Right lobe of liver (tissue), 6 donors: ENCODE results near the gene CHN2. TPM values are rescaled to one million over a fixed set of nuclear protein-coding genes. Genes with fewer than 3 reads are reported as not detected.
"Not testable (repeated sequence)": the region's sequence is repeated elsewhere in the genome, so short reads cannot be mapped to it uniquely, and the experiment has no call there.

Source experiments
- ATAC-seq, 4 donors: fragments of 200-7000 bp; cut with Tn5 transposase; one replicate each; pipeline ENCODE4 v1.9.1; 2020; ENCODE audit warnings: mild to moderate bottlenecking in 4 of 4, moderate library complexity in 4 of 4
- DNase-seq, 3 donors: peaks; one replicate each; pipeline ENCODE4 v3.0.0-alpha.2; 2020
- H3K27ac ChIP-seq, 3 donors: fragments of 200-600 bp; one replicate each; pipeline ENCODE4 v1.8.0; 2022
- H3K27me3 ChIP-seq, 2 donors: fragments of 200-600 bp; one replicate each; pipeline ENCODE4 v1.8.0; 2022
- H3K36me3 ChIP-seq, 4 donors: fragments of 200-600 bp; sonication (generic) in 1 of 4; one replicate each; pipeline versions ENCODE4 v1.5.1 to v1.8.0; 2017 to 2022; ENCODE audit warnings: control low read depth in 1 of 4
- H3K4me1 ChIP-seq, 4 donors: fragments of 200-600 bp; sonication (generic) in 1 of 4; one replicate each; pipeline versions ENCODE4 v1.5.1 to v1.8.0; 2017 to 2022; ENCODE audit warnings: control low read depth in 1 of 4
- H3K4me3 ChIP-seq, 3 donors: fragments of 200-600 bp; one replicate each; pipeline ENCODE4 v1.8.0; 2022
- H3K9me3 ChIP-seq, 4 donors: fragments of 200-600 bp; sonication (generic) in 1 of 4; one replicate each; pipeline versions ENCODE4 v1.5.1 to v1.8.0; 2017 to 2022; ENCODE audit warnings: control low read depth in 1 of 4
- POLR2A ChIP-seq: fragments of 450-650 bp; IDR thresholded peaks from one replicate; pipeline ENCODE4 v1.6.1; 2017; ENCODE audit warnings: antibody characterized with exemption, mild to moderate bottlenecking
- WGBS: methylation state at CpG from one replicate; pipeline ENCODE4 v1.1.6; 2018; ENCODE audit warnings: low coverage, low lambda C conversion rate; ENCODE audit not compliant: insufficient coverage; ENCODE audit errors: missing lambda C conversion rate; 5-methylcytosine and 5-hydroxymethylcytosine counted together
- intact Hi-C, 2 donors: fragments of 100-400 bp; cut with DNase I; formaldehyde crosslinking; loops; one replicate each; pipeline versions ENCODE4 v1.11.2 to v1.14.1; 2022
- total RNA-seq, 6 experiments: library from RNA; depleted of rRNA in 2 of 6; stranded (reverse); fragments of >200 nt in 2 of 6; fragmentation: NEBNext Ultra II Directional in 3 of 6; extraction: Animal tissue kit (Norgen Biotek cat#: 25700) in 3 of 6; gene quantifications; one replicate each; pipeline versions ENCODE4 v1.1.0 to v1.2.4, GENCODE V29; 2016 to 2023
- TF ChIP-seq, protein P1 (sequence below), 4 donors: fragments of 200-600 bp in 3 of 4; fragments of 450-650 bp in 1 of 4; IDR thresholded peaks; one replicate each; pipeline versions ENCODE4 v1.5.1 to v1.8.0; 2016 to 2022; ENCODE audit warnings: antibody characterized with exemption in 4 of 4, mild to moderate bottlenecking in 2 of 4
- donor health status: DM: no; HTN: yes; CAD: no.
- donor health status: DM: no; HTN: no; CAD: no.
- donor health status: DM: no; HTN: no; CAD: no.
- donor health status: DM: no; HTN: yes; CAD: no.
- donor health status: DM: no; HTN: yes; CAD: no.

CHN2 gene
- total RNA-seq, 6 experiments from 2014 or later: 20.1 to 57.7 (median 31.5) TPM

DNA sequence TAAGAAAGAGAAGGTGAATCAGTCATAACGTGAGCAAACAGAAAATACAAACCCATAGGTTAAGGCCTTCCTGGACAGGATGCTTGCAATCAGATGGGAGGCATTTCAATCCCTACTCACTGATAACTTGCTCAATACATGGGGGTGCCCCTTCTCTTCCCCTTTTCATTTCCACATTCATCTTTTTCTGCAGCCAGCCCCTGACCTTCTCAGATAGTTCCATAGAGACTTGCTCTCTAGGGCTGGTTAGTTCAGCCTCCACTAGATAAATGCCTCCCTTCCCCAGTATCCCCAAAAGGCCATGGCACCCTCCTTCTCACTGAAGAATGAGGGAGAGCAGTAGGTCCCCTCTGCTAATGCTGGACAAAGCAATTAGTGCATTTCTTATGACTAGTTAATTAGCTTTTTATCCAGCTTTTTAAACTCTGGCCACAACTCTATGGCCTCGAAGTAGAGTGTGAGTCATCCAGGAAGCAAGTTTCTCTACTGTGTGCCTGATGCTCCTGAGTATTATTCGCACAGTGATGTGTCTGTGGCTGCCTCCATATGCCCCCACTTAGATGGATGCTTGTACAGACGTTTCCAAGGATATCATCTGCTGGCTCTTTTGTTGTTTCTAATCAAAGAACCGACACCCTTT lies 12.7 kb downstream of the CHN2 start:
- no peaks in the 10 kb centered on the region for H3K36me3 ChIP-seq
- TF ChIP-seq, protein P1, sequence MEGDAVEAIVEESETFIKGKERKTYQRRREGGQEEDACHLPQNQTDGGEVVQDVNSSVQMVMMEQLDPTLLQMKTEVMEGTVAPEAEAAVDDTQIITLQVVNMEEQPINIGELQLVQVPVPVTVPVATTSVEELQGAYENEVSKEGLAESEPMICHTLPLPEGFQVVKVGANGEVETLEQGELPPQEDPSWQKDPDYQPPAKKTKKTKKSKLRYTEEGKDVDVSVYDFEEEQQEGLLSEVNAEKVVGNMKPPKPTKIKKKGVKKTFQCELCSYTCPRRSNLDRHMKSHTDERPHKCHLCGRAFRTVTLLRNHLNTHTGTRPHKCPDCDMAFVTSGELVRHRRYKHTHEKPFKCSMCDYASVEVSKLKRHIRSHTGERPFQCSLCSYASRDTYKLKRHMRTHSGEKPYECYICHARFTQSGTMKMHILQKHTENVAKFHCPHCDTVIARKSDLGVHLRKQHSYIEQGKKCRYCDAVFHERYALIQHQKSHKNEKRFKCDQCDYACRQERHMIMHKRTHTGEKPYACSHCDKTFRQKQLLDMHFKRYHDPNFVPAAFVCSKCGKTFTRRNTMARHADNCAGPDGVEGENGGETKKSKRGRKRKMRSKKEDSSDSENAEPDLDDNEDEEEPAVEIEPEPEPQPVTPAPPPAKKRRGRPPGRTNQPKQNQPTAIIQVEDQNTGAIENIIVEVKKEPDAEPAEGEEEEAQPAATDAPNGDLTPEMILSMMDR (IDR thresholded peaks at IDR 0.05): no peak
- TF ChIP-seq POLR2A: no peak
- no peak overlapping the region for H3K4me3 ChIP-seq
- no peak for DNase-seq
- H3K9me3 ChIP-seq: no peaks in the 10 kb centered on the region
- no peaks in the 10 kb centered on the region for H3K27me3 ChIP-seq
- intact Hi-C loops: no loop called here
- H3K27ac ChIP-seq: peak overlapping the region in 2 of 3 donors; percentile 74 to 79
- peak in 1 of 4 donors; percentile 63 for ATAC-seq
- WGBS: 28% methylated on average over 5 of the region's 5 CpGs
- H3K4me1 ChIP-seq: peaks cover 0 to 75% (median 9%) of the 10 kb centered on the region in 4 donors

DNA sequence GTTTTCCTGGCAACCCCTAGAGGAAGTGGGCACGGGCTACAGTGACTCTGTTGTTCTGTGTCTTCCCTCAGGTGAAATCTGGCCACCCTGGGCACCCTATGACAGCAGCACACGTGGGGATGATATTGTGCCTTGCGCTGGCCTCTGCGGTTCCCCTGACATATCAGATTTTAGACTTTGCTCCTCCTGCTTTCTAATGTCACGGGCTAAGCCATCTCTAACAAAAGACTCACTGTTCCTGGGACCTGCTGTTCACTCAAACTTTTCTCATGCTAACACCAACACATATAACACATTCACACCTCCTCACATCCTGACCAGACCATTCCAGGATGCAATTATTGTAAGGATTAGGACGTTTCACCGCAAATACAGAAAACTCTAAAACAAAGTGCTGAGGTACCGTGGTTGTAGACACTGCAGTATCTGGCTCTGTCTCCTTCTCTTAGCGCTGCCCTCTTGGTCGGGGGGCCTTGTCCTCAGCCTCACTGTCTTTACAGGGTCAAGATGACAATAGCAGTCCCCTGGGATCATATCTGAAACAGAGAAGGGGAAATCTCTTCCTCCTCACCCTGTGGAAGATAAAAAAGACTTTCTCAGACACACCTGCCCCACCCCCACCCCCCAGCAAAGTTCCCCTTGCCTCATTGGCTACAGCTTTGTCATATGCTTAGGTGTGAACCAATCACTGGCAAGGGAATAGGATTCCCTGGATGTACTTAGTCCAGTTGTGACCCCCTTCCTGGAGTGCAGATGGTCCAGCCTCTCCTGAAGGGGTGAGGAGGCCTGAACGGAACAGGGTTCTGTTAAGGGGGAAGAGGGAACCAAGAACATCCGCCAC lies 14.1 kb downstream of the CHN2 start:
- ATAC-seq: peak; percentile 75 to 87 (median 82)
- intact Hi-C loops: no loop called here
- H3K27me3 ChIP-seq: no peaks in the 10 kb centered on the region
- H3K9me3 ChIP-seq: no peaks in the 10 kb centered on the region
- DNase-seq: peak; percentile 53 to 83 (median 82)
- no peaks in the 10 kb centered on the region for H3K36me3 ChIP-seq
- TF ChIP-seq POLR2A: peak; percentile 45
- TF ChIP-seq, protein P1 (IDR thresholded peaks at IDR 0.05): no peak
- H3K27ac ChIP-seq: peak overlapping the region; percentile 59 to 79 (median 74)
- peaks cover 0 to 69% (median 9%) of the 10 kb centered on the region in 4 donors for H3K4me1 ChIP-seq
- WGBS: 36% methylated on average over 8 of the region's 12 CpGs
- H3K4me3 ChIP-seq: peak overlapping the region in 1 of 3 donors; percentile 34

DNA sequence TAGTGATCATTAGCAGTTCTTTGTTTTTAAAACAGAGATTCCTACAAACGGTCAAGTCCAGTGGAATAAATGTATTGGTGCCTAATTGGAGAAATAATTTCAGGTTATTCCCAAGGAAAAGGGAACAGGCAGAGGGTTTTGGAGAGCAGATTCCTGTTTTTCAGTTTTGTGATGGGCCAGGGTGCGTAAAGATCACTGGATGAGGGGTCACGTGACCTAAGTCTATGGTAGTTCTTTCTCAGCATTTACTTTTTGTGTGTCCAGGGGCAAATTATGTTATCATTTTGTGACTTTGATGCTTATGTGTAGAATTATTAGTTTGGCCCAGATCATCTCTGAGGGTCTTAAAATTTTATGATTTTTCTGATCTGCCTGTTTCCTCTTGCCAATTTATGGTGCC lies 15.2 kb downstream of the CHN2 start:
- Histone ChIP-seq H3K4me1 (peaks cover 0 to 72% (median 12%) of the 10 kb centered on the region in 4 donors), H3K27ac (peak overlapping the region in 2 of 3 donors; percentile 14 to 15), H3K9me3 (no peaks in the 10 kb centered on the region), H3K27me3 (no peaks in the 10 kb centered on the region), H3K4me3 (no peak overlapping the region), H3K36me3 (no peaks in the 10 kb centered on the region)
- intact Hi-C loops: no loop called here
- TF ChIP-seq, protein P1 (IDR thresholded peaks at IDR 0.05): no peak
- TF ChIP-seq POLR2A: no peak
- WGBS: 88% methylated on average over 3 of the region's 3 CpGs
- DNase-seq: no peak
- no peak for ATAC-seq

DNA sequence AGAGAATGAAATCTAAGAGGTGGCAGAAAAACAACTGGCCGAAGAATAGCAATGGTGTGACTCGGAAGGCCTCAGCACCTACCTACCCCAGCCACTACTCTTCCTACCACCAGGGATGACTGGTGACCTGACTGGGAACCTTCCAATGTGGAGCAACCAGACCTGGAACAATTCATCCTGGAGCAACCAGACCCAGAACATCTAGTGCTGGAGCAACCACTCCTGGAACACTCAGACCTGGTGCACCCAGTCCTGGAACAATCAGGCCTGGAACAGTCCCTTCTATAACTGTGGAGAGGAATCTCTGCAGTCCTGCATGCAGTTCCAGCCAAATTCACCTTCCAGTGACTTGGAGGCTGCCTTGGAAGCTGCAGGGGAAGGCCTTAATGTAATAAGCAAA lies 18.2 kb downstream of the CHN2 start:
- H3K9me3 ChIP-seq, ATAC-seq, H3K27me3 ChIP-seq, intact Hi-C loops, H3K4me3 ChIP-seq, H3K36me3 ChIP-seq: not testable (repeated sequence)
- H3K4me1 ChIP-seq: peaks cover 0 to 71% (median 13%) of the 10 kb centered on the region in 4 donors
- DNase-seq: peak in 1 of 3 donors; percentile 84
- no CpG with 5 or more reads among the region's 2 CpGs for WGBS
- peak overlapping the region in 2 of 3 donors; percentile 21 to 75 for H3K27ac ChIP-seq

DNA sequence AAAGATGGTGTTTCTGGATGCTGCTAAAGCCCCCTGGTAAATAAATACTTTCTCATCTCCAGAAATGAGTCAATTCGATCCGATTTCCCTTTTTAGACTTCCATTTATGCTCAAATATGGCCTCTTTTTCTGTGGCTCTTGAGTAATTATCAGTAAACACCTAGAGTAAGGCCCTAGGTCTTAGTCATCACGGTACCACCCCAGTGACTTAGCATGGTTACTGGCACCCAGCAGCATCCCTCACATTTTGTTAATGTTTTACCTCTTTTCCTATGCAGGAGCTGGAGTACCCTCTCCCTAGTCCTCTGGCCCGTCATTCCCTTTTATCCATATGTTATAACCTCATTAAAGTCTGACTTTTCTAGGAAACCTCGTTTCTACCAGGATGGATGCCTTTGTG lies 19.5 kb downstream of the CHN2 start:
- ATAC-seq: peak in 2 of 4 donors; percentile 28 to 62
- Histone ChIP-seq H3K4me3 (no peak overlapping the region), H3K9me3 (no peaks in the 10 kb centered on the region), H3K4me1 (peaks cover 0 to 58% (median 13%) of the 10 kb centered on the region in 4 donors), H3K27me3 (no peaks in the 10 kb centered on the region), H3K27ac (peak overlapping the region in 1 of 3 donors; percentile 60), H3K36me3 (no peaks in the 10 kb centered on the region)
- no peak for TF ChIP-seq POLR2A
- TF ChIP-seq, protein P1 (IDR thresholded peaks at IDR 0.05): no peak
- intact Hi-C loops: no loop called here
- no peak for DNase-seq
- 87% methylated on average over 5 of the region's 5 CpGs for WGBS
